Activated gamma-delta T cell (primary cell): ENCODE data around the gene HTR1D.

Experiments used
- DNase-seq: peaks from one replicate; lab custom pipeline; 2025; lab: John Stamatoyannopoulos, UW

The HTR1D gene

GRCh38 chr1:23184212-23184934, 32.9 kb downstream of the HTR1D start:
- no peak for DNase-seq

- no peak for DNase-seq
Measured at GRCh38 chr1:23179862-23180261, 37.4 kb downstream of the HTR1D start.

- no peak for DNase-seq
Measured at GRCh38 chr1:23178950-23179349, 38.4 kb downstream of the HTR1D start.

GRCh38 chr1:23178414-23178813, 38.9 kb downstream of the HTR1D start:
- DNase-seq, result no peak

GRCh38 chr1:23177438-23178380, 39.6 kb downstream of the HTR1D start:
- peak; percentile 49 for DNase-seq

- no peak for DNase-seq
Measured at GRCh38 chr1:23177031-23177430, 40.3 kb downstream of the HTR1D start.

- no peak for DNase-seq
Measured at GRCh38 chr1:23174426-23175110, 42.7 kb downstream of the HTR1D start.

GRCh38 chr1:23171181-23171755, 46.0 kb downstream of the HTR1D start:
- DNase-seq, result no peak

GRCh38 chr1:23169727-23170335, 47.5 kb downstream of the HTR1D start:
- DNase-seq, result no peak

- DNase-seq, result no peak
Measured at GRCh38 chr1:23169195-23169575, 48.1 kb downstream of the HTR1D start.

- peak; percentile 60 for DNase-seq
Measured at GRCh38 chr1:23168445-23169194, 48.7 kb downstream of the HTR1D start, which contains the start of gene LUZP1. LUZP1 (minus strand) TSS chr1:23168856.

- peak; percentile 16 for DNase-seq
Measured at GRCh38 chr1:23168079-23168444, 49.2 kb downstream of the HTR1D start.

- peak; percentile 41 for DNase-seq
Measured at GRCh38 chr1:23167353-23168078, 49.8 kb downstream of the HTR1D start.

GRCh38 chr1:23166854-23167253, 50.4 kb downstream of the HTR1D start:
- no peak for DNase-seq

- DNase-seq, result no peak
Measured at GRCh38 chr1:23163395-23163794, 53.9 kb downstream of the HTR1D start.

GRCh38 chr1:23159963-23160877, 57.1 kb downstream of the HTR1D start:
- DNase-seq, result no peak

- no peak for DNase-seq
Measured at GRCh38 chr1:23156940-23157339, 60.4 kb downstream of the HTR1D start.

- no peak for DNase-seq
Measured at GRCh38 chr1:23152966-23153684, 64.2 kb downstream of the HTR1D start.
